Measurements from ENCODE around the gene ARHGAP29.

The ARHGAP29 gene

DNA sequence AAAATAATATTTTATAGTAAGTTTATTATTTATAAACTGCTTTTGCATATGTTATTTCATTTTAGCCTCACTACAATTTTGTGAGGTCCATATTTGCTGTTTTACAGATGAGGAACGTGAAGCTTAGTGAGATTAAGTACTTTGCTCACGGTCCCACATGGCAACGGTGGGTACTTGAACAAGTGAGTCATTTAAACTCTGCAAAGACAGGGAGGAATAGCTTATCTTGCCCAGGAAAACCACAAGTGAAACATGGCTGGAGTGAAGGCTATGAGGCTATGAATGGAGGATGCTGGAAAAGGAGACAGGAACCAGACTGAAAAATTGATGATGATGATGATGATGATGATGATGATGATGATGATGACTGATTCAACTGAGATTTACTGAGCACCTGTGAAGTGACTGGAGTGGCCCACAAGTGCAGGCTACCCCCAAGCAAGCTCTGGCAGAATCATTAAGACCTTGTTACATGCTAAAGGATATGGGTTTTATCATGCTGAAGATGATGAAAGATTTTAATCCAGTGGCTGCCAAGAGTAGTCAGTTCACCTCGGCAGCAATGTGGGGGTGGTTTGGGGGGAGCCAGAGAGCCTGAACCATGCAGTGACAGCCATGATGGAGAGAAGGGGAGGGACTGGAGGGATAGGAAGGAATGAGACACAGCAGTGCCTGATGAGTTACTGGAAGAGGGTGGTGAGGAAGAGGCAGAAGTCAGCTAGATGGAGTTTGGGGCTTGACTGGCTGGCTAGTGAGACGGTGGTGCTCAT lies 115.0 kb downstream of the ARHGAP29 start:
- no peak for DNase-seq (ENCODE audit: low read depth)

Measured in fibroblast of gingiva (primary cell).